Kidney (tissue), 14 donors: ENCODE measurements around the gene FAM193A. TPM values are rescaled to one million over a fixed set of nuclear protein-coding genes. Genes with fewer than 3 reads are reported as not detected.
"Not testable (repeated sequence)": the region's sequence is repeated elsewhere in the genome, so short reads cannot be mapped to it uniquely, and the experiment has no call there.

Experiments used
- DNase-seq, 5 donors: peaks; one replicate each; pipeline ENCODE4 v3.0.0-alpha.2; 2013 to 2020
- FAIRE-seq: peaks from 2 replicates; lab custom pipeline; 2012; peaks lifted over from hg19 to GRCh38; lab: Jason Lieb, UNC
- H3K27ac ChIP-seq, 2 donors: one replicate each; pipeline ENCODE4 v1.7.0; 2013; ENCODE audit warnings: low read depth in 2 of 2, low read length in 2 of 2, inconsistent platforms in 1 of 2
- H3K27me3 ChIP-seq: one replicate; pipeline ENCODE4 v1.7.1; 2013; ENCODE audit warnings: low read length, inconsistent platforms; ENCODE audit not compliant: control insufficient read depth, insufficient read depth
- H3K36me3 ChIP-seq, 3 donors: one replicate each; pipeline versions ENCODE4 v1.7.0 to v1.7.1; 2013; ENCODE audit warnings: low read length in 3 of 3, control low read depth in 1 of 3, inconsistent platforms in 1 of 3; ENCODE audit not compliant: insufficient read depth in 3 of 3, control insufficient read depth in 2 of 3
- H3K4me1 ChIP-seq, 3 donors: one replicate each; pipeline versions ENCODE4 v1.7.0 to v1.7.1; 2013; ENCODE audit warnings: low read length in 3 of 3, inconsistent platforms in 1 of 3, low read depth in 1 of 3; ENCODE audit not compliant: control insufficient read depth in 2 of 3, insufficient read depth in 2 of 3
- H3K4me3 ChIP-seq, 3 donors: one replicate each; pipeline versions ENCODE4 v1.7.0 to v1.8.1; 2013; ENCODE audit warnings: low read length in 3 of 3, control low read depth in 1 of 3, inconsistent platforms in 1 of 3
- H3K9ac ChIP-seq, 3 donors: one replicate each; pipeline versions ENCODE4 v1.7.0 to v1.7.1; 2013; ENCODE audit warnings: low read length in 3 of 3, control low read depth in 1 of 3, inconsistent platforms in 1 of 3
- H3K9me3 ChIP-seq, 3 donors: one replicate each; pipeline versions ENCODE4 v1.7.0 to v1.7.1; 2013; ENCODE audit warnings: low read length in 3 of 3, control low read depth in 1 of 3, inconsistent platforms in 1 of 3; ENCODE audit not compliant: control insufficient read depth in 2 of 3, insufficient read depth in 1 of 3
- CTCF ChIP-seq: IDR thresholded peaks from 3 replicates; pipeline ENCODE4 v1.5.1; 2012; ENCODE audit warnings: mild to moderate bottlenecking, moderate library complexity, borderline replicate concordance; ENCODE audit not compliant: insufficient read depth; ENCODE audit errors: extremely low read depth
- intact Hi-C: fragments of 100-400 bp; cut with DNase I; formaldehyde crosslinking; loops from one replicate; pipeline ENCODE4 v1.11.1; 2022
- polyA plus RNA-seq: library from polyadenylated mRNA; stranded (reverse); fragments of 350-450 nt; fragmentation: Illumina TruSeq; extraction: RNeasy Lipid Tissue Mini Kit (QIAGEN cat#74804); gene quantifications from one replicate; pipeline ENCODE4 v1.2.3, GENCODE V29; 2014; ENCODE audit warnings: low read depth, low replicate concordance; ENCODE audit not compliant: insufficient read depth
- total RNA-seq: library from RNA; stranded (reverse); fragmentation: NEBNext Ultra II Directional; extraction: Animal tissue kit (Norgen Biotek cat#: 25700); gene quantifications from one replicate; pipeline ENCODE4 v1.2.1, GENCODE V29; 2021
- donor health status: control.
- donor health status: control.
- donor health status: control.
- donor health status: control.
- donor health status: control.
- donor health status: DM: yes; HTN: yes; CAD: no.
- donor health status: Normal renal cell carcinoma (clear cell type).

The FAM193A gene
- total and polyA plus RNA-seq, 2 donors from 2014 or later, result 6.3 to 29.3 TPM

DNA sequence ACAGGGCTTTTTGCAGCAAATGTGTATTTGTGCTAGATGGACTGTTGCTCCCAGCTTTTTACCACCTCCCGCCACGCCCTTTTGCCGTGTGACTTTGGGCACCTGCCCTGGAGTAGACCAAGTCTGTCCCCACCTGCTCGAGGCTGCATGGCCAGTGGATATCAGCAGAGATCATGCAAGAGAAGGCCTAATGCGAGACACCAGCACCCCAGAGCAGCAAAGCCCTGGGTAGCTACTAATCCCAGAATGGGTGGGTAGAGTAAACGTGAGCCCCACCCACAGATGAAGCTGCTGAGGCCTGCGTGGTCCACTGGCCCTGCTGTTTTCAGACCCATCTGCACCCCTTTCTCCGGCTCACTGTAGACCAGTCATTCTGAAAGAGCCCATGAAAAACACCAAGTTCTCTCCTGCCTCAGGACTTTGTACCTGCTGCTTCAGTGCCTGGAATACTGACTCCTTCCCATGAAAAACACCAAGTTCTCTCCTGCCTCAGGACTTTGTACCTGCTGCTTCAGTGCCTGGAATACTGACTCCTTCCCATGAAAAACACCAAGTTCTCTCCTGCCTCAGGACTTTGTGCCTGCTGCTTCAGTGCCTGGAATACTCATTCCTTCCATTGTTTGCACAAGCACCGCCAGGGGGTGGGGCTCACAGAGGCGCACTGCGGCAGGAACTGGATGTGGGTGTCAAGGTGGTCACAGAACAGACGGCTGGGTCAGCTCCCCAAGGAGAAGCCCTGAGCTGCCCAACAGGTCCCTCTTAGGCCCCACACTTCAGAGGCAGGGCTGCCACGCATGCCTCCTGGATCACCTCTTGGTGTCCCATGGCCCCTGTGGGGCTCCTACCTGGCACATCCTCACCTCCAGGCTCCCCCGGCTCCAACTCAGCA, 224.8 kb downstream of the FAM193A start:
- peak; percentile 11 for FAIRE-seq
- intact Hi-C loops, result loop anchor here (10.0 kb wide), 1 partner anchor 164 kb away; no protein-coding TSS in a partner anchor
- H3K27ac ChIP-seq, result peak overlapping the region; percentile 91 to 92
- H3K4me1 ChIP-seq, result peaks cover 0 to 9% (median 8%) of the 10 kb centered on the region in 3 donors
- H3K4me3 ChIP-seq, result peak overlapping the region in 1 of 3 donors; percentile 19
- H3K9me3 ChIP-seq, result no peaks in the 10 kb centered on the region
- H3K36me3 ChIP-seq, result no peaks in the 10 kb centered on the region
- H3K9ac ChIP-seq, result no peak overlapping the region
- TF ChIP-seq CTCF, result peak; percentile 11
- peak in 3 of 5 donors; percentile 24 to 54 (median 49) for DNase-seq
- H3K27me3 ChIP-seq, result no peaks in the 10 kb centered on the region

DNA sequence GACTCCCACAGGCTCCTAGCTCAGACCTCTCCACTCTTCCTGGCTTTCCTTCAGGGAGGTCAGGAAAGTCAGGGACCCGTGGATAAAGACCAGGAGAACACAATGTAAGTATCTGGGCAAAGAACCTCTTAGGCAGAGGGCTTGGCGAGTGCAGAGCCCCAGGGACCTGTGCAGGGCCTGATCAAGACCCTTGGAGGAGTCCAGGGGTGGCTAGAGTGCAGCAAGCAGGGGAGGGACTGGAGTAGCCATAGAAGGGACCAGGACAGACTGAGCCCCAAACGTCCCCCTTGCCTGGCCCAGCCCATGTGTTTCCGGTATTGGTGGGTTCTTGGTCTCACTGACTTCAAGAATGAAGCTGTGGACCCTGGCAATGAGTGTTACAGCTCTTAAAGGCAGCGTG, 225.6 kb downstream of the FAM193A start:
- Histone ChIP-seq H3K27ac (peak overlapping the region; percentile 73 to 85), H3K4me3 (no peak overlapping the region), H3K9me3 (no peaks in the 10 kb centered on the region), H3K9ac (no peak overlapping the region), H3K36me3 (no peaks in the 10 kb centered on the region), H3K4me1 (peaks cover 0 to 9% (median 6%) of the 10 kb centered on the region in 3 donors), H3K27me3 (no peaks in the 10 kb centered on the region)
- DNase-seq (no peak), FAIRE-seq (no peak)
- TF ChIP-seq CTCF, result no peak
- intact Hi-C loops, result loop anchor here (10.0 kb wide), 1 partner anchor 163 kb away; no protein-coding TSS in a partner anchor

- peak overlapping the region in 1 of 2 donors; percentile 73 for H3K27ac ChIP-seq
- intact Hi-C loops, result loop anchor here (10.0 kb wide), 1 partner anchor 162 kb away; no protein-coding TSS in a partner anchor
- H3K4me1 ChIP-seq, H3K9me3 ChIP-seq, H3K36me3 ChIP-seq, H3K9ac ChIP-seq, H3K4me3 ChIP-seq, H3K27me3 ChIP-seq, DNase-seq, FAIRE-seq: not testable (repeated sequence)
These were observed 226.3 kb downstream of the FAM193A start for GRCh38 chr4:2762486-2763370.
